GM21717 (cell line): ENCODE measurements around the gene TNFRSF9.
"Not testable (repeated sequence)": the region's sequence is repeated elsewhere in the genome, so short reads cannot be mapped to it uniquely, and the experiment has no call there.

Experiments
- ATAC-seq: cut with Tn5 transposase; IDR thresholded peaks from one replicate; pipeline ENCODE4 v1.9.1; 2021; ENCODE audit warnings: mild to moderate bottlenecking, moderate library complexity; ENCODE audit not compliant: unreplicated experiment

The TNFRSF9 gene

DNA sequence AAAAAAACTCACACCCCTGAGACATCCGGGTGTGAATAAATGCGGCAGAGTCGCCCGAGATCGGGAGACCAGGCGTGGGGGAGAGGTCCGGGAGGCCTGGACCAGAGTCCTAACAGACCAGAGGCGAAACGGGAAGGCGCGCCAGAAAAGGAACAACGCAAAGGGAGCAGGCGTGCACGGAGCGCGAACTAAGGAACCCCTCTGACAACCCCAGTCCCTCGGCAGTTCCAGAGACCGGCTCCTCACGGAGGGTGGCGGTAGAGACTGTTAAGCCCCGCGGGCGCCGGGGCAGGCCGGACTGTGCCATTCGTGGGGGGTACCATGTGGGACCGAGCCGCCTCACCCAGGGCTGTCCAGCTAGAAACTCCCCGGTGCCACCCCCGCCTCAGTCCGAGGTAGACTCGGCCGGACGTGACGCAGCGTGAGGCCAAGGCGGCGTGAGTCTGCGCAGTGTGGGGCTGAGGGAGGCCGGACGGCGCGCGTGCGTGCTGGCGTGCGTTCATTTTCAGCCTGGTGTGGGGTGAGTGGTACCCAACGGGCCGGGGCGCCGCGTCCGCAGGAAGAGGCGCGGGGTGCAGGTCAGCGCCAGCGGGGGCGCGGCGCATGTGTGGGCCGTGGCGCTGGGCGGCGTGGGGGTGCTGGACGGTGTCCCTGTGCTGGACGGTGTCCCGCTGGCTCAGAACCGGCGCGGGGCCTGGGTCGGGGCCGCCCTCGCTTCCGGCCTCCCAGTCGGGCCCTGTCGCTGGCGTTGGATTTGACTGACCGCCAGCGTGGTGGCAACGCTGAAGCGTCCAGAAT is 20.8 kb upstream of the TNFRSF9 start, which contains the start of gene PARK7:
Gene PARK7, plus strand, starts transcription at position 496 of the 798 bp plus-strand sequence. CDS start 1,075 bp downstream, outside the sequence.
- ATAC-seq, result peak; percentile 87

DNA sequence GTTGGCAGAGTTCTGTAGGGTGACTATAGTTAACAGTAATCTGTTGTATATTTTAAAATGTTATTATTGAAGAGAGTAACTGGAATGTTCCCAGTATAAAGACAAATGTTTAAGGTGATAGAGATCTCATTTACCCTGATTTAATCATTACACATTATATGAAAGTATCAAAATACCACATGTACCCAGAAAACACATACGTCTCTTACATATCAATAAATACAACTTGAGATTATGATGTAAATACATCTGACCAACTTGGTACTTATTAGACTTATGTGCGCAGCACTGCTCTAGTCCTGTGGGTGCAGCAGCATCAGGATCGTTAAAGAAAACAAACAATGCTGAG is 20.2 kb upstream of the TNFRSF9 start:
- ATAC-seq, result no peak

DNA sequence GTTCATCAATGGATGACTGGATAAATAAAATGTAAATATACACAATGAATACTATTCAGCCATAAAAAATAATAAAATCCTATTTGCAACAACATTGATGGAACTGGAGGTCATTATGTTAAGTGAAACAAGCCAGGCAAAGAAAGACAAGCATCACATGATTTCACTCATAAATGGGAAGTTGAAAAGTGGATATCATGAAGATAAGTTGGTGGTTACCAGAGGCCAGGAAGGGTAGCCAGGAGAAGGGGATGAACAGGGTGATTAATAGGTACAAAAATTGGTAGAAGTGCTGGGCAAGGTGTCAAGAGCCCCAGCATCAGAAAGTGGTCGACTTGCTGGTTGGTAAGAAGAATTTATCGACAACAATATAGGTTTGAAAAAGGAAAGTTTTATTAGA is 19.5 kb upstream of the TNFRSF9 start:
- no peak for ATAC-seq

DNA sequence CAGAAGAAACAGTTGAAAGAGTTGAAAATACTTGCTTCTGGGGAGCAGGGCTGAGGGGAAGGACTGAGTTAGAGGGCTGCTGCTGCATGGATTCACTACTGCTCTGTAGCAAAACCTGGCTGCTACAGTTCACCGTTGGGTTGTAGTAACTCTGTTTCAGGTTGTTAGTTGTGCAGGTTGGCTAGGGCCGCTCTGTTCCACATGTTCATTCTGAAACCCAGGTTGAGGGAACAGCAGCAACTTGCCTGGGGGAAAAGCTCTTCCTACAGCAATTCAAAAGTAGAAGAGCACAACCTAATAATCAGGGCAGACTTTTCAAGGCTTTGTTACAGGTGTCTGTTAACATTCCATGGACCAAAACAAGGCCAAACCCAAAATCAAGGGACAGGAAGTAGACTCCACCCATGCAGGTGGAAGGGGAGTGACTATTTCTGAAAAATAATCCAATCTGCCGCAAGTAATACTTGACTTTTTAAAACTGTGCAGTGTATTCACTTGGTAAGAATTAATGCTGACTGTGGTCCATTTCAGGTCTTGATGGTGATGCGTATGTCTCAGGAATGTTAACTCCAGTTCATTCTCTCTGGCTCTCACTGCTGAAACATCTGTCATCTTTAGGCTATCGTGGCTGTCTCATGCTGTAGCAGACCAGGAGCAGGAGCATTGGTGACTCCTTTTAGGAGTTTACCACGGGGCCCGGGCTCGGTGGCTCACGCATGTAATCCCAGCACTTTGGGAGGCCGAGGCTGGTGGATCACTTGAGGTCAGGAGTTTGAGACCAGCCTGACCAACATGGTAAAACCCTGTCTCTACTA is 15.8 kb upstream of the TNFRSF9 start:
- no peak for ATAC-seq

DNA sequence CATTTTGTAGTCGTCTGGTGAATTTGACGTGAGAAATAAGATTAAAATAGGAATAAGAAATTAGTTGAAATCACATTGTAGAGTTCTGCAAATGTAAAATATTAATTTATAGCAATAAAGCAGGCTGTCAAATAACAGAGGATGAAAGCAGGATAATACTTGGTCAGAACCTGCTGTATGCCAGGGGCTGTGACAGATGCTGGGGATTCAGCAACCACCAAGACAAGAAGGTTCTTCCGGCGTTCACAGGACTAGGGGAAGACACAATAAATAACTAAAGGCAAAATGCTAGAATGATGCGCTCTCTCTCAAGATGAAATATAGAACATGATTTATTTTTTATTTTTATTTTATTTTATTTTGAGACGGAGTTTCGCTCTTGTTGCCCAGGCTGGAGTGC is 14.0 kb upstream of the TNFRSF9 start:
- ATAC-seq, result no peak

- peak; percentile 94 for ATAC-seq
These were observed 13.4 kb upstream of the TNFRSF9 start for GRCh38 chr1:7953850-7954609.

DNA sequence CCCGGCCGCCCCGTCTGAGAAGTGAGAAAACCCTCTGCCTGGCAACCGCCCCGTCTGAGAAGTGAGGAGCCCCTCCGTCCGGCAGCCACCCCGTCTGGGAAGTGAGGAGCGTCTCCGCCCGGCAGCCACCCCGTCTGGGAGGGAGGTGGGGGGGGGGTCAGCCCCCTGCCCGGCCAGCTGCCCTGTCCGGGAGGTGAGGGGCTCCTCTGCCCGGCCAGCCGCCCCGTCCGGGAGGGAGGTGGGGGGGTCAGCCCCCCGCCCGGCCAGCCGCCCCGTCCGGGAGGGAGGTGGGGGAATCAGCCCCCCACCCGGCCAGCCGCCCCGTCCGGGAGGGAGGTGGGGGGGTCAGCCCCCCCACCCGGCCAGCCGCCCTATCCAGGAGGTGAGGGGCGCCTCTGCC is 12.2 kb upstream of the TNFRSF9 start:
- ATAC-seq, result not testable (repeated sequence)

GRCh38 chr1:7948960-7949359 is 8.3 kb upstream of the TNFRSF9 start:
- ATAC-seq, result no peak

DNA sequence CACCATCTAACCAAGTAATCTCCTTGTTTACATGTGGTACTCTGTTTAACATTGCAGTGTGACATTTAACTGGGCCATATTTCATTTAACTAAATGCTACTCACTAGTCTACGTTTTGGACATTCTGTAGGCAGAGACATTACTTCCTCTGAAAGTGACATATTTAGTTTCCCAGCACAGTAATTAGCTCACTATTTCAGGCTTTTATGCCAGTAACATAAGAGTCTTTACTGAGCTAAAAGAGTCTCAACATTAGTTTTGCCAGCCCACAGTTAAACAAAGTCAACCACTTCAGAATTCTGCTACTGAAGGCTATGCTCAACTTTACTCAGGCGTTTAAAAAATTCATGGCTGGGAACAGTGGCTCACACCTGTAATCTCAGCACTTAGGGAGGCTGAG is 2.6 kb upstream of the TNFRSF9 start:
- no peak for ATAC-seq

DNA sequence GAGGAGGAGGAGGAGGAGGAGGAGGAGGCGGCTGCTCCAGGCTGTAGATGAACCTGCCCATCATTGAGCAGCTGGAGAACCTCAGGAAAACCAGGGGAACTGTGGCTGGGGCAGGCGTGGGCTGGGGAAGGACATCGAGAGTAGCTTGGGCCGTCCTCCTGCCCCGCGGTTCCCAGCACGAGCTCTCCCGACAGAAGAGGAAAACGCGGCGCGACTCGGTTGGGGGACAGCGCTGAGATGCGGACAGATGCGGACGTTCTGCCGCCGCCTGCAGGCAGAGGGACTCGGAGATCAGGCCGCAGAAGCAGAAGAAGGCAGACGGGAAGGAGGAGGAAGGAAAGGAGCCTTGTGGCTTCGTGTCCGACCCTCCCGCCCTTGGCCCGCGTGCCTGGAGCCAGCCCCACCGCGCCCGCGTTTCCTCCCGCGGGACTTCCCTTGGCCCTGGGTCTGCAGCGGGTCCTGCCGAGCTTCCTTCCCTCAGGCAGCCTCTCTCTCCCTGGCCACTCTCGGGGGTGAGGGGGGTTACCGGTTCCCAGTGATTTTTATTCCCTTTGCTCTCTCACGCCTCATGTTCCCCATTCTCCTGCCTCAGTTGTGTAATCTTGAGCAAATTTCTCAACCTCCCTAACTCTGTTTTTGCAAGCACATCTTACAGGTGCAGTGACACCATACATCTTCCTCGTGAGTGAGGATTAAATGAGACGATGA is 1.7 kb upstream of the TNFRSF9 start:
- no peak for ATAC-seq

- no peak for ATAC-seq
These were observed 776 bp upstream of the TNFRSF9 start for GRCh38 chr1:7941437-7941793.

DNA sequence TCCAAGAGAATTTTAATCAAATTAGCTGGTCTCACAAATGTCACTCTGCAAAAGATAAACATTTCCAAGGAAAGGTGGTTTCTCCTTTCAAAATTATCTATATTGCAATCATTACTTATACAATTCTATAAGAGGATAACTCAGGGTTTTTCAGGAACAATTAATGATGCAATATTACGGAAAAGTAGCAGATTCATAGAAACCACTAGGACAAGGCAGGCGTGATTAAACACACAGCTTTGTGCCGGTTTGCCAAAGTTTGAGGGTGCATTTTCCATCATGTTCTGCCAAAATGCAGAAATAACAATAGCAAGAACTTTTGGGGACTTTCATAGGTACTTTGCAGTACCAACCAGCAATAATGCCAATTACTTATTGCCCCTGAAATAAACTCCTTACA is 605 bp downstream of the TNFRSF9 start:
- ATAC-seq, result no peak

- no peak for ATAC-seq
These were observed 2.6 kb downstream of the TNFRSF9 start for GRCh38 chr1:7938070-7938469.

DNA sequence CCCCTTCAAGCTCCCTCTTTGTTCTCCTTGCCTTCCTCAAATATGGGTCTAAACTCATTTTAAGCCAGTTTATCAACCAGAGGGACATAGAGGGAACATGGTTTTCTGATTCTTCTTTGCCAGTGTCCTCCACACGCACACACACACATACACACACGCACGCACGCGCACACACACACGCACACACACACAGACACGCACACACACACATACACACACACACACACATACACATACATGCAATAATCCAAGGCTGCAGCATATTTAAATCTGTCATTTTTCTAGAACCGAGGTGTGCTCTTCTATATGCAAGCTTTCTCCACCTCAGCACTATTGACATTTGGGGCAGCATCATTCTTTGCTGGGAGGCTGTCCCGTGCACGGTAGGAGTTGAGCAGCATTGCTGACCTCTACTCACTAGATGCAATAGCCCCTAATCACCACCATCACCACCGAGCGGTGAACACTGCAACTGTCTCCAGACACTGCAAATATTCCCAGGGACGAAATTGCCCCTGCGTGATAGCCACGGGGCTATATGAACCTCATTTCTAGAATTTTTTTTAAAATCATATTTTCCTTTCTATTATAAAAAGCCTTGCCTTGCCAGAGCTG is 8.0 kb downstream of the TNFRSF9 start:
- ATAC-seq, result no peak

DNA sequence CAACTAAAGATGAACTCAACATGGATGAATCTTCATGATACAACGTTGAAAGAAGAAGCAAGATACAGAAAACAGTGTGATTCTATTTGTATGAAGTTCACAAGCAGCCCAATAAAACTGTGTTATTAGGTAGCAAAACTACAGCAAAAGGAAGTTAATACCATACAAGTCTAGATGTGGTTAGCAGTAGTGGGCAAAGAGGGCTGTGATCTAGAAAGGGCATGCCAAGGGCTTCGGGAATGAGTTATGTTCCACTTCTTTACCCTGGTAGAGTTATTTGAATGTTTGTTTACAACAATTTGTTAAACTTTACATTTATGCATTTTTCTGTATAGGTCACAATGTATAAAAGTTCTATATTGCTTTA is 9.2 kb downstream of the TNFRSF9 start:
- ATAC-seq, result no peak

DNA sequence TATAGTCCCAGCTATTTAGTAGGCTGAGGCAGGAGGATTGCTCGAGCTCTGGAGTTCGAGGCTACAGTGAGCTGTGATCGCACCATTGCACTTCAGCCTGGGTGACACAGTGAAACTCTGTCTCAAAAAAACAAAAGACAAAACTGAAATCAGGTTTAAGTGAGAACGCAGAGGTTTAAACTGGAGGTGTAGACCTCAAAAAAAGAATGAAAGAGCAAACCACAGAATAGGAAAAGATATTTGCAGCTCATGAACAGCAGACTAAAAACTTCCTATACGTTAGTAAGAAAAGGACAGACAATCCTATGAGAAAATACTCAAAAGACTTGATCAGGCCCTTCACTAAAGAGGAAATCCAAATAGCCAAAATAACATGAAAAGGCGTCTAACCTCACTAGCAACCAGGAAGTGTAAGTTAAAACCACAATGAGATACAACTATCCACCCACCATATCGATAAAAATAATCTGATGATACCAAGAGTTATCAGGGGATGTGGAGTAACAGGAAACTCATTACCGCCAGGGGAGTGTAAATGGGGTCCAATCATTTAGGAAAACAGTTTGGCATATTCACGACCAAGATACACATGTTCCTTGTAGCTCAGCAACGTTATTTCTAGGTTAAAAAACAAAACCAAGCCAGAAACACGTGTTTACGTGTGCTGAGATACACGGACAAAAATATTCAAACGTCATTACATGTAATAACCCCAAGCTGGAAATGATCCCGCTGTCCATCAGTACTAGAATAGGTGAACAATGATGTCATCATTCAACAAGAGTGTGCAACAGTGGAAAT is 9.8 kb downstream of the TNFRSF9 start:
- ATAC-seq, result no peak

- ATAC-seq, result no peak
These were observed 11.0 kb downstream of the TNFRSF9 start for GRCh38 chr1:7929637-7930036.

DNA sequence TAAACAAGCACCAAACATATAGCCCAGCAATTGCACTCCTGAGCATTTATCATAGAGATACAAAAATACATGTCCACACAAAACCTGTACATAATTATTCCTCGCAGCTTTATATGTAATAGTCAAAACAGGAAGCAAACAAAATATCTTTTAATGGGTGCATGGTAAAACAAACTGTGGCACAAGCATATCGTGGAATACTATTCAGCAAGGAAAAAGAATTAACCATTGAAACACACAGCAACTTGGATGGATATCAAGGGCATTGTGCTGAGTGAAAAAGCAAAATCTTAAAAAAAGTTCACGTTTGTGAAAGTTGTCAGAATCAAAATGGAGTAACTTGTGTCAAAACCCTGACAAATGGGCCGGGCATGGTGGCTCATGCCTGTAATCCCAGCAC is 12.4 kb downstream of the TNFRSF9 start:
- no peak for ATAC-seq

- not testable (repeated sequence) for ATAC-seq
These were observed 13.6 kb downstream of the TNFRSF9 start for GRCh38 chr1:7927061-7927460.

GRCh38 chr1:7922301-7922700 is 18.3 kb downstream of the TNFRSF9 start:
- ATAC-seq, result no peak
